MM.1S (cell line): ENCODE results near the gene SLC27A4.

Source experiments
- DNase-seq: peaks from one replicate; pipeline ENCODE4 v3.0.0-alpha.2; 2015
- H2AFZ ChIP-seq: fragments of 300-600 bp; sonication (generic); 2 replicates; pipeline ENCODE4 v1.6.0; 2016; ENCODE audit warnings: antibody characterized with exemption, low read length
- H3F3A ChIP-seq: fragments of 300-600 bp; sonication (generic); 2 replicates; pipeline ENCODE4 v1.6.1; 2016; ENCODE audit warnings: mild to moderate bottlenecking, antibody characterized with exemption, low read length, moderate library complexity, mixed read lengths; ENCODE audit not compliant: insufficient read depth
- H3K27ac ChIP-seq: fragments of 300-600 bp; sonication (generic); 2 replicates; pipeline ENCODE4 v1.5.1; 2016; ENCODE audit warnings: mild to moderate bottlenecking, low read length
- H3K27me3 ChIP-seq: fragments of 300-600 bp; sonication (generic); replicated peaks from 2 replicates; pipeline ENCODE4 v1.6.0; 2016; ENCODE audit warnings: low read length; ENCODE audit not compliant: insufficient read depth
- H3K36me3 ChIP-seq: fragments of 300-600 bp; sonication (generic); replicated peaks from 2 replicates; pipeline ENCODE4 v1.6.1; 2016; ENCODE audit warnings: mild to moderate bottlenecking, low read length, mixed read lengths; ENCODE audit not compliant: insufficient read depth
- H3K4me1 ChIP-seq: fragments of 300-600 bp; sonication (generic); 2 replicates; pipeline ENCODE4 v1.6.1; 2016; ENCODE audit warnings: low read length, mixed read lengths
- H3K4me2 ChIP-seq: fragments of 300-600 bp; sonication (generic); 2 replicates; pipeline ENCODE4 v1.6.0; 2016; ENCODE audit warnings: low read depth, low read length
- H3K4me3 ChIP-seq: fragments of 300-600 bp; sonication (generic); 2 replicates; pipeline ENCODE4 v1.5.1; 2016; ENCODE audit warnings: low read length, mixed read lengths
- H3K79me2 ChIP-seq: fragments of 300-600 bp; sonication (generic); 2 replicates; pipeline ENCODE4 v1.6.1; 2016; ENCODE audit warnings: mixed run types, low read length, mixed read lengths
- H3K9ac ChIP-seq: fragments of 300-600 bp; sonication (generic); 2 replicates; pipeline ENCODE4 v1.6.1; 2016; ENCODE audit warnings: low read length, mixed read lengths
- H3K9me2 ChIP-seq: fragments of 300-600 bp; sonication (generic); replicated peaks from 2 replicates; pipeline ENCODE4 v1.6.1; 2016; ENCODE audit warnings: mild to moderate bottlenecking, low read length, mixed read lengths; ENCODE audit not compliant: insufficient read depth
- H3K9me3 ChIP-seq: fragments of 300-600 bp; sonication (generic); replicated peaks from 2 replicates; pipeline ENCODE4 v1.6.1; 2016; ENCODE audit warnings: mild to moderate bottlenecking, low read length, mixed read lengths; ENCODE audit not compliant: insufficient read depth
- H4K20me1 ChIP-seq: fragments of 300-600 bp; sonication (generic); 2 replicates; pipeline ENCODE4 v1.6.1; 2016; ENCODE audit warnings: mild to moderate bottlenecking, low read length, moderate library complexity, mixed read lengths; ENCODE audit not compliant: insufficient read depth
- EZH2 ChIP-seq: fragments of 300-600 bp; sonication (generic); optimal IDR thresholded peaks from 2 replicates; pipeline ENCODE3; 2017; ENCODE audit warnings: low read depth, mild to moderate bottlenecking, antibody characterized with exemption, low read length, mixed read lengths
- EZH2phosphoT487 ChIP-seq: fragments of 300-600 bp; sonication (generic); IDR thresholded peaks from 2 replicates; pipeline ENCODE4 v1.6.1; 2018; ENCODE audit warnings: antibody characterized with exemption, low read length
- TF ChIP-seq, protein P1 (sequence below): fragments of 300-600 bp; sonication (generic); IDR thresholded peaks from 2 replicates; pipeline ENCODE4 v1.5.1; 2016; ENCODE audit warnings: antibody characterized with exemption, low read length, mixed read lengths

Gene SLC27A4

DNA sequence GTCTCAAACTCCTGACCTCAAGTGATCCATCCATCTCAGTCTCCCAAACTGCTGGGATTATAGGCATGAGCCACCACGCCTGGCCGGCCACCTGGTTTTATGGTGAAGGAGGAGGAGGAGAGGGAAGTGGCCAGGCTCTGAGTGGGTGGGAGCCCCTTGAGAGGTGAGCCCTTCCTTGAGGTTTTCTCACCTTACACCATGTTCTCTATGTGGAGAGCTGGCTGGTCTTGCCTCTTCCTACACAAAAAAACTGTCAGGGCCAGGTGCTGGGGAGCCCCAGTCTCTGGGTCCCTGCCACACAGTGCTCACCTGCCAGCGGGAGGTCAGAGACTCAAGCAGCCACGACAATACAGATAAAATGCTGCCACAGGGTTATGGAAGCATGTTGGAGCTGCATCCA is 46.2 kb upstream of the SLC27A4 start:
- TF ChIP-seq, protein P1, sequence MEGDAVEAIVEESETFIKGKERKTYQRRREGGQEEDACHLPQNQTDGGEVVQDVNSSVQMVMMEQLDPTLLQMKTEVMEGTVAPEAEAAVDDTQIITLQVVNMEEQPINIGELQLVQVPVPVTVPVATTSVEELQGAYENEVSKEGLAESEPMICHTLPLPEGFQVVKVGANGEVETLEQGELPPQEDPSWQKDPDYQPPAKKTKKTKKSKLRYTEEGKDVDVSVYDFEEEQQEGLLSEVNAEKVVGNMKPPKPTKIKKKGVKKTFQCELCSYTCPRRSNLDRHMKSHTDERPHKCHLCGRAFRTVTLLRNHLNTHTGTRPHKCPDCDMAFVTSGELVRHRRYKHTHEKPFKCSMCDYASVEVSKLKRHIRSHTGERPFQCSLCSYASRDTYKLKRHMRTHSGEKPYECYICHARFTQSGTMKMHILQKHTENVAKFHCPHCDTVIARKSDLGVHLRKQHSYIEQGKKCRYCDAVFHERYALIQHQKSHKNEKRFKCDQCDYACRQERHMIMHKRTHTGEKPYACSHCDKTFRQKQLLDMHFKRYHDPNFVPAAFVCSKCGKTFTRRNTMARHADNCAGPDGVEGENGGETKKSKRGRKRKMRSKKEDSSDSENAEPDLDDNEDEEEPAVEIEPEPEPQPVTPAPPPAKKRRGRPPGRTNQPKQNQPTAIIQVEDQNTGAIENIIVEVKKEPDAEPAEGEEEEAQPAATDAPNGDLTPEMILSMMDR, result no peak
- TF ChIP-seq EZH2phosphoT487 (no peak), EZH2 (no peak)
- H3K9me3 ChIP-seq, result no peaks in the 10 kb centered on the region
- H3K9ac ChIP-seq, result no peak overlapping the region
- no peaks in the 10 kb centered on the region for H3K79me2 ChIP-seq
- H3K4me1 ChIP-seq, result 0 out of 2 replicates have a peak, but pooled peaks cover 6% of the 10 kb centered on the region
- no peaks in the 10 kb centered on the region for H3F3A ChIP-seq
- H3K4me3 ChIP-seq, result no peak overlapping the region
- H4K20me1 ChIP-seq, result no peaks in the 10 kb centered on the region
- DNase-seq, result no peak
- H3K36me3 ChIP-seq, result no peaks in the 10 kb centered on the region
- no peak overlapping the region for H3K27ac ChIP-seq
- no peaks in the 10 kb centered on the region for H3K9me2 ChIP-seq
- H3K4me2 ChIP-seq, result no peak overlapping the region
- H3K27me3 ChIP-seq, result no peaks in the 10 kb centered on the region
- no peak overlapping the region for H2AFZ ChIP-seq

DNA sequence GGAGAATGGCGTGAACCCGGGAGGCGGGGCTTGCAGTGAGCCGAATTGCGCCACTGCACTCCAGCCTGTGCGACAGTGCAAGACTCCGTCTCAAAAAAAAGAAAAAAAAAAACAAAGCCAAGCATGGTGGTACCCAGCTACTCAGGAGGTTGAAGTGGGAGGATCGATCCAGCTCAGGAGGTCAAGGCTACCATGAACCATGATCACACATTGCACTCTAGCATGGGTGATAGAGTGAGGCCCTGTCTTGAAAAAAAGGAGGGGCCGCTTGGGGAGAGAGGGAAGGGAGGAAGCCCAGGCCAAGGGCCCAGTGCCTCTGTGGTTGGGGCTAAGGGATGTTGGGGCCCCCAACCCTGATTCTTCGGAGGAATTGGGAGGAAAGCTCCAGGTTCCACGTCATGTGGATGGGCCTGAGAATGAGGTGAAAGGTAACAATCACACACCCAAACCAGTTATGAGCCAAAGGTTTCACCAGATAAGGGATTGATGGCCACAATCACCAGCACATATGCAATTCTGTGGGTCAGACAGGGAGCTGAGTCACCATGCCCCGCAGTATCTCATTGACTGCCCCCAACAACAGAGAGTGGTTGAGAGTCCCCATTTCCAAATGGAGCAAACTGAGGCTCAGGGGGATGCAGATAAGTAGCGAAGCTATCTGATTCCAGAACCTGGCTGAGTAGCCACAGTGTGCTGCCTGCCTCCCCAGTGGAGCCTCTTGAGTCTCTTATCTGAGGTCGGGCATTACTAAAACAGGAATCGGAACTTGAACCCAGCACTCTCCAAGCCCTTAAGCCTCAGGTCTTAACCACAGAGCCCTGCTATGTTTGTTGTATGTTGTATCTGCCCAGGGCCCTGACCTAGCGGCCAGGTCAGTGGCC is 43.7 kb upstream of the SLC27A4 start:
- Histone ChIP-seq H3K27ac (no peak overlapping the region), H3K4me3 (no peak overlapping the region), H3K27me3 (no peaks in the 10 kb centered on the region), H3F3A (no peaks in the 10 kb centered on the region), H3K79me2 (no peaks in the 10 kb centered on the region), H4K20me1 (no peaks in the 10 kb centered on the region), H3K9ac (no peak overlapping the region), H3K36me3 (no peaks in the 10 kb centered on the region), H3K4me1 (0 out of 2 replicates have a peak, but pooled peaks cover 6% of the 10 kb centered on the region), H3K9me2 (no peaks in the 10 kb centered on the region), H3K4me2 (no peak overlapping the region), H2AFZ (no peak overlapping the region), H3K9me3 (no peaks in the 10 kb centered on the region)
- DNase-seq, result no peak
- TF ChIP-seq, protein P1, result no peak
- no peak for TF ChIP-seq EZH2
- no peak for TF ChIP-seq EZH2phosphoT487

DNA sequence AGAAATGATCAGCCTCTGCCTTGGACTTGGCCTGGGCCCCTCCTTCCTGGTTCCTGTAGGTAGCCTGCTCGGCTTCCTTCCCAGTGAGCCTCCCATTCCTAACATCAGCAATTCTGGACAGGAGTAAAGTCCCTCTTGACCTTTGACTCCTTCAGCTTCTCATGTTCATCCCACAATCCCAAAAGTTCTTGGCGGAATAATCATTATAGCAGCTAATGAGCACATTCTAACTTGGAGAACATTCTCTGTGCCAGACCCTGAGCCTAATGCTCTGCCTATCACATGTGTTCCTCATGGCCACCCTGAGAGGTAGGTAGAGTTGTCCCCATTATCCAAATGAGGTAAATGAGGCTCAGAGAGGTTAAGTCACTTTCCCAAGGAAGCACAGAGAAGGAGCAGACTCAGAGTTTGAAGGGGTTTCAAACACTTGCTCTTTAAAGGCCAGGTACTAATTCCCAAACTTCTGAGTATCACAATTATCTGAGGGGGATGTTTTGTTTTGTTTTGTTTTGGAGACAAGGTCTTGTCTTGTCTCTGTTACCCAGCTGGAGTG is 43.0 kb upstream of the SLC27A4 start:
- no peaks in the 10 kb centered on the region for H3K79me2 ChIP-seq
- H4K20me1 ChIP-seq, result no peaks in the 10 kb centered on the region
- DNase-seq, result no peak
- H3K9me3 ChIP-seq, result no peaks in the 10 kb centered on the region
- H3K4me3 ChIP-seq, result no peak overlapping the region
- H3K9ac ChIP-seq, result no peak overlapping the region
- no peak overlapping the region for H2AFZ ChIP-seq
- no peaks in the 10 kb centered on the region for H3K27me3 ChIP-seq
- no peak overlapping the region for H3K4me2 ChIP-seq
- H3K36me3 ChIP-seq, result no peaks in the 10 kb centered on the region
- H3F3A ChIP-seq, result no peaks in the 10 kb centered on the region
- no peaks in the 10 kb centered on the region for H3K9me2 ChIP-seq
- H3K4me1 ChIP-seq, result 0 out of 2 replicates have a peak, but pooled peaks cover 6% of the 10 kb centered on the region
- no peak overlapping the region for H3K27ac ChIP-seq
- TF ChIP-seq EZH2 (no peak), EZH2phosphoT487 (no peak)
- TF ChIP-seq, protein P1, result no peak
